ENCODE measurements around the gene EIF6. TPM values are rescaled to one million over a fixed set of nuclear protein-coding genes. Genes with fewer than 3 reads are reported as not detected.

Gene EIF6
- total RNA-seq, 3 donors from 2014 or later (not counting 1 experiment from before 2014, with no cell fraction given) = 73.9 to 81.4 (median 79.0) TPM

GRCh38 chr20:35329435-35330139 is 45.0 kb upstream of the EIF6 start:
- no peaks in the 10 kb centered on the region for H3K4me1 ChIP-seq (ENCODE audit: control insufficient read depth, insufficient read depth, low read length)
- no peak for TF ChIP-seq CTCF (IDR thresholded peaks at IDR 0.05)
- H3K27ac ChIP-seq (ENCODE audit: low read length) = no peak overlapping the region
- Mint-ChIP-seq H3K27ac (no peak overlapping the region), H3K4me1 (no peaks in the 10 kb centered on the region), H3K9me3 (no peaks in the 10 kb centered on the region), H3K4me3 (no peak overlapping the region), H3K27me3 (ENCODE audit: low read depth in 2 of 2) (no peaks in the 10 kb centered on the region), H3K36me3 (no peaks in the 10 kb centered on the region)
- 84% methylated on average over 4 of the region's 4 CpGs for WGBS (ENCODE audit: insufficient coverage)
- ATAC-seq = peak in 1 of 3 donors; percentile 50
- no peaks in the 10 kb centered on the region for H3K27me3 ChIP-seq (ENCODE audit: control insufficient read depth, insufficient read depth, low read length)
- no peaks in the 10 kb centered on the region for H3K9me3 ChIP-seq (ENCODE audit: control insufficient read depth, insufficient read depth, low read length)
- peak in 1 of 2 donors; percentile 42 for DNase-seq
- H3K4me3 ChIP-seq (ENCODE audit: low read length) = no peak overlapping the region
- intact Hi-C loops (cut with micrococcal nuclease) = no loop called here
- H3K36me3 ChIP-seq (ENCODE audit: control insufficient read depth, insufficient read depth, low read length) = no peaks in the 10 kb centered on the region

GRCh38 chr20:35328689-35329088 is 44.1 kb upstream of the EIF6 start:
- no peaks in the 10 kb centered on the region for H3K36me3 ChIP-seq (ENCODE audit: control insufficient read depth, insufficient read depth, low read length)
- TF ChIP-seq CTCF (IDR thresholded peaks at IDR 0.05) = no peak
- Mint-ChIP-seq H3K4me1 (no peaks in the 10 kb centered on the region), H3K36me3 (no peaks in the 10 kb centered on the region), H3K4me3 (no peak overlapping the region), H3K27me3 (ENCODE audit: low read depth in 2 of 2) (no peaks in the 10 kb centered on the region), H3K9me3 (no peaks in the 10 kb centered on the region), H3K27ac (no peak overlapping the region)
- H3K4me3 ChIP-seq (ENCODE audit: low read length) = no peak overlapping the region
- no peaks in the 10 kb centered on the region for H3K9me3 ChIP-seq (ENCODE audit: control insufficient read depth, insufficient read depth, low read length)
- intact Hi-C loops (cut with micrococcal nuclease) = no loop called here
- no peak for ATAC-seq
- H3K27me3 ChIP-seq (ENCODE audit: control insufficient read depth, insufficient read depth, low read length) = no peaks in the 10 kb centered on the region
- H3K4me1 ChIP-seq (ENCODE audit: control insufficient read depth, insufficient read depth, low read length) = no peaks in the 10 kb centered on the region
- WGBS (ENCODE audit: insufficient coverage) = 94% methylated on average over 4 of the region's 4 CpGs
- H3K27ac ChIP-seq (ENCODE audit: low read length) = no peak overlapping the region
- DNase-seq = no peak

- no peaks in the 10 kb centered on the region for H3K4me1 ChIP-seq (ENCODE audit: control insufficient read depth, insufficient read depth, low read length)
- no peak for TF ChIP-seq CTCF (IDR thresholded peaks at IDR 0.05)
- 98% methylated on average over 3 of the region's 3 CpGs for WGBS (ENCODE audit: insufficient coverage)
- no peaks in the 10 kb centered on the region for H3K36me3 ChIP-seq (ENCODE audit: control insufficient read depth, insufficient read depth, low read length)
- no peak for DNase-seq
- intact Hi-C loops (cut with micrococcal nuclease) = no loop called here
- no peaks in the 10 kb centered on the region for H3K9me3 Mint-ChIP-seq
- H3K4me1 Mint-ChIP-seq = no peaks in the 10 kb centered on the region
- no peak overlapping the region for H3K4me3 ChIP-seq (ENCODE audit: low read length)
- H3K9me3 ChIP-seq (ENCODE audit: control insufficient read depth, insufficient read depth, low read length) = no peaks in the 10 kb centered on the region
- no peak for ATAC-seq
- no peak overlapping the region for H3K27ac ChIP-seq (ENCODE audit: low read length)
- no peaks in the 10 kb centered on the region for H3K27me3 Mint-ChIP-seq (ENCODE audit: low read depth in 2 of 2)
- no peaks in the 10 kb centered on the region for H3K36me3 Mint-ChIP-seq
- H3K27me3 ChIP-seq (ENCODE audit: control insufficient read depth, insufficient read depth, low read length) = no peaks in the 10 kb centered on the region
- H3K27ac Mint-ChIP-seq = no peak overlapping the region
- H3K4me3 Mint-ChIP-seq = no peak overlapping the region
Measured at GRCh38 chr20:35328095-35328685, 43.6 kb upstream of the EIF6 start.
